ENCODE data around the gene EGFLAM. TPM values are rescaled to one million over a fixed set of nuclear protein-coding genes. Genes with fewer than 3 reads are reported as not detected.
A peak's percentile ranks its signal among the peaks of the same experiment; 100 is the strongest.

EGFLAM gene
- total and polyA plus RNA-seq, 9 of the 15 experiments (the other 6 are each of a cell fraction or from before 2014, with no cell fraction given) = 0.09 to 2.5 (median 1.0) TPM

GRCh38 chr5:38441453-38442246 lies 183.3 kb downstream of the EGFLAM start (continued):
- TF ChIP-seq CC2D1A (IDR thresholded peaks at IDR 0.05) (peak; percentile 64; the same call in 1 of the 2 replicates), ZNF41 (CRISPR knock-in tag; conservative IDR thresholded peaks at IDR 0.05) (0 out of 2 replicates have a peak, but pooled peaks have one; percentile 32), SMC3 (conservative IDR thresholded peaks at IDR 0.05; ENCODE audit: insufficient read depth, low read depth, low read length) (peak; percentile 98), HMBOX1 (IDR thresholded peaks at IDR 0.05) (peak; percentile 58; the same call in 1 of the 2 replicates), TOE1 (IDR thresholded peaks at IDR 0.05; ENCODE audit: borderline replicate concordance) (peak; percentile 40; the same call in 1 of the 2 replicates), TOE1 (CRISPR knock-in tag; IDR thresholded peaks at IDR 0.05; ENCODE audit: borderline replicate concordance, low read depth) (no peak), JUND (IDR thresholded peaks at IDR 0.05; ENCODE audit: borderline replicate concordance, low read depth, low read length) (peak; percentile 50; the same call in 1 of the 2 replicates), JUND (tag; IDR thresholded peaks at IDR 0.05; ENCODE audit: borderline replicate concordance, low read depth, low read length) (no peak; the same call in 2 of the 3 replicates), MAZ (CRISPR knock-in tag; conservative IDR thresholded peaks at IDR 0.05 in 1 of 2, IDR thresholded peaks at IDR 0.05 in 1 of 2) (peak in 1 of 2 experiments; percentile 69; a peak in 2 of 4 replicates), MYNN (IDR thresholded peaks at IDR 0.05) (peak; percentile 27; the same call in 1 of the 2 replicates), MYNN (CRISPR knock-in tag; IDR thresholded peaks at IDR 0.05) (no peak), XRCC5 (IDR thresholded peaks at IDR 0.05; ENCODE audit: low read depth, low read length) (peak; percentile 49; the same call in 1 of the 2 replicates), STAG1 (CRISPR knock-in tag; IDR thresholded peaks at IDR 0.05; ENCODE audit: borderline replicate concordance) (peak; percentile 87; the same call in 1 of the 2 replicates), ZNF589 (CRISPR knock-in tag; IDR thresholded peaks at IDR 0.05; ENCODE audit: low read depth) (no peak), CREM (IDR thresholded peaks at IDR 0.05; ENCODE audit: low read depth) (peak; percentile 53), FOXK1 (CRISPR knock-in tag; IDR thresholded peaks at IDR 0.05; ENCODE audit: borderline replicate concordance) (peak; percentile 48; the same call in 1 of the 2 replicates), CBX5 (IDR thresholded peaks at IDR 0.05; ENCODE audit: borderline replicate concordance, low read depth) (0 out of 2 replicates have a peak, but pooled peaks have one; percentile 49), ARID2 (IDR thresholded peaks at IDR 0.05) (peak; percentile 80; the same call in 1 of the 2 replicates), CTBP1 (IDR thresholded peaks at IDR 0.05; ENCODE audit: borderline replicate concordance) (peak; percentile 12; the same call in 1 of the 2 replicates), GMEB1 (CRISPR knock-in tag; IDR thresholded peaks at IDR 0.05) (no peak), RCOR1 (IDR thresholded peaks at IDR 0.05; ENCODE audit: borderline replicate concordance in 1 of 2, low read depth in 2 of 2, low read length in 2 of 2) (peak in 1 of 2 experiments; percentile 62; a peak in 1 of 4 replicates), PHF8 (IDR thresholded peaks at IDR 0.05; ENCODE audit: borderline replicate concordance, low read length) (no peak), SP1 (CRISPR knock-in tag; IDR thresholded peaks at IDR 0.05) (0 out of 2 replicates have a peak, but pooled peaks have one; percentile 22), ZBTB33 (CRISPR knock-in tag; IDR thresholded peaks at IDR 0.05) (0 out of 2 replicates have a peak, but pooled peaks have one; percentile 41)

Data from K562 (cell line).